ENCODE measurements around the gene TULP3.

The TULP3 gene

GRCh38 chr12:2963154-2963759 lies 72.6 kb downstream of the TULP3 start:
- in situ Hi-C loops (cut with HindIII; ENCODE audit: low sequenced_read_pairs), result no loop called here

- in situ Hi-C loops (cut with HindIII; ENCODE audit: low sequenced_read_pairs), result no loop called here
Measured at GRCh38 chr12:2963760-2964292, 73.1 kb downstream of the TULP3 start.

GRCh38 chr12:2967651-2968050 lies 77.0 kb downstream of the TULP3 start:
- in situ Hi-C loops (cut with HindIII; ENCODE audit: low sequenced_read_pairs), result no loop called here

- in situ Hi-C loops (cut with HindIII; ENCODE audit: low sequenced_read_pairs), result no loop called here
Measured at GRCh38 chr12:2970744-2971143, 80.1 kb downstream of the TULP3 start.

GRCh38 chr12:2973566-2973965 lies 82.9 kb downstream of the TULP3 start:
- in situ Hi-C loops (cut with HindIII; ENCODE audit: low sequenced_read_pairs), result no loop called here

- in situ Hi-C loops (cut with HindIII; ENCODE audit: low sequenced_read_pairs), result no loop called here
Measured at GRCh38 chr12:2974560-2974971, 83.9 kb downstream of the TULP3 start.

- in situ Hi-C loops (cut with HindIII; ENCODE audit: low sequenced_read_pairs), result no loop called here
Measured at GRCh38 chr12:2976581-2976996, 85.9 kb downstream of the TULP3 start.

GRCh38 chr12:2977776-2978175 lies 87.1 kb downstream of the TULP3 start:
- in situ Hi-C loops (cut with HindIII; ENCODE audit: low sequenced_read_pairs), result no loop called here

GRCh38 chr12:2979806-2980205 lies 89.1 kb downstream of the TULP3 start:
- in situ Hi-C loops (cut with HindIII; ENCODE audit: low sequenced_read_pairs), result no loop called here

- in situ Hi-C loops (cut with HindIII; ENCODE audit: low sequenced_read_pairs), result no loop called here
Measured at GRCh38 chr12:2980630-2981029, 89.9 kb downstream of the TULP3 start.

GRCh38 chr12:2982361-2982760 lies 91.7 kb downstream of the TULP3 start:
- in situ Hi-C loops (cut with HindIII; ENCODE audit: low sequenced_read_pairs), result no loop called here

GRCh38 chr12:2984249-2984648 lies 93.6 kb downstream of the TULP3 start:
- in situ Hi-C loops (cut with HindIII; ENCODE audit: low sequenced_read_pairs), result no loop called here

GRCh38 chr12:2984698-2985097 lies 94.0 kb downstream of the TULP3 start:
- in situ Hi-C loops (cut with HindIII; ENCODE audit: low sequenced_read_pairs), result no loop called here

GRCh38 chr12:2986876-2987275 lies 96.2 kb downstream of the TULP3 start:
- in situ Hi-C loops (cut with HindIII; ENCODE audit: low sequenced_read_pairs), result no loop called here

GRCh38 chr12:2988494-2988893 lies 97.8 kb downstream of the TULP3 start:
- in situ Hi-C loops (cut with HindIII; ENCODE audit: low sequenced_read_pairs), result no loop called here
